Natural killer cell treated with Interleukin-12 subunit alpha and Interleukin-12 subunit beta and Interleukin-15 and Interleukin-18, amount 100 ng/mL, for 72 hours (primary cell): ENCODE measurements around the gene SPRY4. TPM values are rescaled to one million over a fixed set of nuclear protein-coding genes. Genes with fewer than 3 reads are reported as not detected.
"Not testable (repeated sequence)": the region's sequence is repeated elsewhere in the genome, so short reads cannot be mapped to it uniquely, and the experiment has no call there.

Source experiments
- ATAC-seq, 2 donors: fragments of 150-1000 bp; cut with Tn5 transposase in 1 of 2; sonication (Bioruptor Pico), chemical (Tn5 transposase) in 1 of 2; 2 replicates each; pipeline ENCODE4 v1.10.0; 2021
- DNase-seq: peaks from one replicate; pipeline ENCODE4 v3.0.0; 2022; ENCODE audit warnings: low spot score
- H3K27ac Mint-ChIP-seq, 2 donors: 1 replicate in 1 of 2; 2 replicates in 1 of 2; pipeline ENCODE4 v1.8.0; 2022; ENCODE audit warnings: mixed read lengths in 2 of 2, mild to moderate bottlenecking in 1 of 2, moderate library complexity in 1 of 2
- H3K27me3 Mint-ChIP-seq, 2 donors: 1 replicate in 1 of 2; 2 replicates in 1 of 2; pipeline ENCODE4 v1.8.0; 2022; ENCODE audit warnings: mixed read lengths in 2 of 2
- H3K36me3 Mint-ChIP-seq: one replicate; pipeline ENCODE4 v1.8.0; 2022; ENCODE audit warnings: mixed read lengths
- H3K4me1 Mint-ChIP-seq, 2 donors: 1 replicate in 1 of 2; 2 replicates in 1 of 2; pipeline ENCODE4 v1.8.0; 2022; ENCODE audit warnings: low read depth in 2 of 2, mixed read lengths in 2 of 2, mild to moderate bottlenecking in 1 of 2
- H3K4me3 Mint-ChIP-seq: one replicate; pipeline ENCODE4 v1.8.0; 2022; ENCODE audit warnings: mixed read lengths
- H3K9me3 Mint-ChIP-seq: 2 replicates; pipeline ENCODE4 v1.8.0; 2022; ENCODE audit warnings: mixed read lengths
- total RNA-seq, 2 donors: library from RNA; stranded (reverse); gene quantifications; one replicate each; pipeline ENCODE4 v1.2.3, GENCODE V29; 2022

Gene SPRY4, protein sequence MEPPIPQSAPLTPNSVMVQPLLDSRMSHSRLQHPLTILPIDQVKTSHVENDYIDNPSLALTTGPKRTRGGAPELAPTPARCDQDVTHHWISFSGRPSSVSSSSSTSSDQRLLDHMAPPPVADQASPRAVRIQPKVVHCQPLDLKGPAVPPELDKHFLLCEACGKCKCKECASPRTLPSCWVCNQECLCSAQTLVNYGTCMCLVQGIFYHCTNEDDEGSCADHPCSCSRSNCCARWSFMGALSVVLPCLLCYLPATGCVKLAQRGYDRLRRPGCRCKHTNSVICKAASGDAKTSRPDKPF
- total RNA-seq: 1 to 10 TPM; 2.5 to 4.6 TPM

GRCh38 chr5:142324871-142325724 lies at the start of gene SPRY4:
SPRY4 (minus strand) TSS chr5:142325021; CDS start chr5:142315108, 9,913 bp downstream.
- Mint-ChIP-seq H3K27me3 (peaks cover 25 to 29% of the 10 kb centered on the region in 2 donors), H3K36me3 (no peaks in the 10 kb centered on the region), H3K27ac (peak within 1 kb of the TSS; percentile 78 to 92), H3K9me3 (no peaks in the 10 kb centered on the region), H3K4me1 (peaks cover 33 to 43% of the 10 kb centered on the region in 2 donors), H3K4me3 (peak within 1 kb of the TSS; percentile 88)
- peak; percentile 88 to 90 for ATAC-seq
- peak; percentile 96 for DNase-seq

GRCh38 chr5:142368529-142368928 lies 43.7 kb upstream of the SPRY4 start:
- no peaks in the 10 kb centered on the region for H3K27me3 Mint-ChIP-seq
- no peak overlapping the region for H3K27ac Mint-ChIP-seq
- no peak overlapping the region for H3K4me3 Mint-ChIP-seq
- no peak for DNase-seq
- H3K4me1 Mint-ChIP-seq: peaks cover 13 to 17% of the 10 kb centered on the region in 2 donors
- H3K36me3 Mint-ChIP-seq: no peaks in the 10 kb centered on the region
- no peak for ATAC-seq
- H3K9me3 Mint-ChIP-seq: no peaks in the 10 kb centered on the region

DNA sequence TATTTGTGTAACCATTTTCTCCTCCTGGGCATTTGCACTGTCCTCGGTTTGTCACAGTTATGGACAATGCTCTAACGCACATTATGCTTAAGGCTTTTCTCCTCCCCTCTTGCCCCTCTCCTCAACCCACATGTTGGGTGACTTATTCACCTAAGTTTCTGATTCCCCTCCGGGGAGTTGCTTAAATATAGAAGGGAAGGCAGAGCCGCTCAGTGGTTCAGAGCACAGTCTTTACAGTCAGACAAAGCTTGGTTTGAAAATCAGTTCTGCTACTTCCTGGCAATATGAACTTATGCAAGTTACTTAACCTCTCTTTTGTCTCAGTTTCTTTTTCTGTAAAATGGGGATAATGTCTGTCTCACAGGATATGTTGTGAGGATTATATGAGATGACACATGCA lies 41.2 kb upstream of the SPRY4 start:
- H3K4me3 Mint-ChIP-seq: peak overlapping the region; percentile 34
- DNase-seq (no peak), ATAC-seq (peak in 1 of 2 donors; percentile 51)
- no peaks in the 10 kb centered on the region for H3K36me3 Mint-ChIP-seq
- no peaks in the 10 kb centered on the region for H3K9me3 Mint-ChIP-seq
- peak overlapping the region; percentile 50 to 92 for H3K27ac Mint-ChIP-seq
- H3K4me1 Mint-ChIP-seq: peaks cover 19 to 20% of the 10 kb centered on the region in 2 donors
- H3K27me3 Mint-ChIP-seq: no peaks in the 10 kb centered on the region

- Mint-ChIP-seq H3K9me3 (no peaks in the 10 kb centered on the region), H3K4me1 (peaks cover 27 to 30% of the 10 kb centered on the region in 2 donors), H3K27me3 (no peaks in the 10 kb centered on the region), H3K27ac (peak overlapping the region in 1 of 2 donors; percentile 59), H3K36me3 (no peaks in the 10 kb centered on the region), H3K4me3 (no peak overlapping the region)
- ATAC-seq (no peak), DNase-seq (no peak)
These were observed 39.7 kb upstream of the SPRY4 start for GRCh38 chr5:142364251-142365145.

DNA sequence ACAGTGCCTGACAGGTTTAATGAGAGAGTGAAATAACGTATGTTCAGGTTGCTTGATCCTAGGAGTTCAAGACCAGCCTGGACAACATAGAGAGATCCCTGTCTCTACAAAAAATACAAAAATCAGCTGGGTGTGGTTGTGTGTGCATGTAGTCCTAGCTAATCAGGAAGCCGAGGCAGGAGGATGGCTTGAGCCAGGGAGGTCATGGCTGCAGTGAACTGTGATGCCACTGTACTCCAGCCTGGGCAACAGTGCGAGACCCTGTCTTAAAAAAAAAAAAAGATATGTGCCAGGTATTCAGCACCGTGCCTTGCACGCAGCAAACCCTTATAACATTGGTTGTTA lies 38.8 kb upstream of the SPRY4 start:
- DNase-seq (no peak), ATAC-seq (no peak)
- peaks cover 30 to 31% of the 10 kb centered on the region in 2 donors for H3K4me1 Mint-ChIP-seq
- no peak overlapping the region for H3K4me3 Mint-ChIP-seq
- no peaks in the 10 kb centered on the region for H3K27me3 Mint-ChIP-seq
- H3K27ac Mint-ChIP-seq: peak overlapping the region in 1 of 2 donors; percentile 16
- no peaks in the 10 kb centered on the region for H3K9me3 Mint-ChIP-seq
- no peaks in the 10 kb centered on the region for H3K36me3 Mint-ChIP-seq

GRCh38 chr5:142362193-142362592 lies 37.4 kb upstream of the SPRY4 start:
- peak overlapping the region in 1 of 2 donors; percentile 37 for H3K27ac Mint-ChIP-seq
- not testable (repeated sequence) for H3K36me3 Mint-ChIP-seq, H3K4me3 Mint-ChIP-seq, DNase-seq, ATAC-seq, H3K27me3 Mint-ChIP-seq, H3K9me3 Mint-ChIP-seq
- H3K4me1 Mint-ChIP-seq: peaks cover 39 to 44% of the 10 kb centered on the region in 2 donors

GRCh38 chr5:142360607-142361120 lies 35.8 kb upstream of the SPRY4 start:
- Mint-ChIP-seq H3K27ac (peak overlapping the region in 1 of 2 donors; percentile 40), H3K27me3 (no peaks in the 10 kb centered on the region), H3K4me1 (peaks cover 38 to 40% of the 10 kb centered on the region in 2 donors), H3K36me3 (no peaks in the 10 kb centered on the region), H3K4me3 (no peak overlapping the region), H3K9me3 (no peaks in the 10 kb centered on the region)
- ATAC-seq: no peak
- DNase-seq: no peak

- Mint-ChIP-seq H3K36me3 (no peaks in the 10 kb centered on the region), H3K9me3 (no peaks in the 10 kb centered on the region), H3K27me3 (no peaks in the 10 kb centered on the region), H3K4me1 (peaks cover 38 to 39% of the 10 kb centered on the region in 2 donors), H3K4me3 (no peak overlapping the region), H3K27ac (peak overlapping the region; percentile 14 to 40)
- ATAC-seq (no peak), DNase-seq (no peak)
These were observed 35.3 kb upstream of the SPRY4 start for GRCh38 chr5:142360051-142360498.

DNA sequence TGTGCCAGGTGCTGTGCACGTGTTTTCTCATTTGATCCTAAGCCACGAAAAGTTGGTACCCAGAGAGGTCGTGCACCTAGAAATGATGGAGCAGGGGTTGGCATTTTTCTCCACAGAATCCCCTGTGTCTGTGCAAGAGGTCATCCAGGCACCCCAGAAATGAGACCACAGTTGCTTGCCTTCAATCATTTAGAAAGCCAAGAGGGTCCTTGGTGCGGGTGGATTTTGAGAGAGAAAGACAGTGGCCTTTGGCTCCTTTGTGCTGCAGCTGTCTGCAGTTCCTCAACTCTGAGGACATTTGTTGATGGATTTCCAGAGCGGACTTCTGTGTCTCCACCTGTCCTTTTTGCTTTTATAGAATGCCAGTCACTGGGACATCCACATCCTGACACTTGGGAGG lies 33.8 kb upstream of the SPRY4 start:
- Mint-ChIP-seq H3K9me3 (no peaks in the 10 kb centered on the region), H3K27ac (peak overlapping the region; percentile 87 to 94), H3K36me3 (no peaks in the 10 kb centered on the region), H3K27me3 (no peaks in the 10 kb centered on the region), H3K4me3 (peak overlapping the region; percentile 81), H3K4me1 (peaks cover 40 to 45% of the 10 kb centered on the region in 2 donors)
- ATAC-seq (no peak), DNase-seq (no peak)

DNA sequence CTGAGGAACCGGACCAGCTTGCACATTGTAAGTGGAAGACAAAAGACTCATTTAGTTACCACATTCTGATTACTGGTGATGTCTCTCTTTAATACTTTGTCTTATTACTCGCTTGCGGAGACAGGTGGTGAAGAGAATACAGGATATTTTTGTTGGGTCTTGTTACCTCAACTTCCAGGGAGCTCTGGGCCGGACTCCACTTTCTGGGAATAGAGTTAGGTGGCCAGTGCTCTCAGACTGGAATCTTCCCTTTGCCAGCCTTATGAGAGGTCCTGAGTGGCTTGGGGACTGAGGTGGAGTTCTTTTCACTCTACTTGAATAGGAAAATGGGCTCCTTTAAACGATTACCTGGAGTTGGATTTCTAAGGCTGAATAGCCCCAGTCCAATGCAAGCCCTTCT lies 33.3 kb upstream of the SPRY4 start:
- Mint-ChIP-seq H3K27ac (peak overlapping the region; percentile 87 to 94), H3K36me3 (no peaks in the 10 kb centered on the region), H3K27me3 (no peaks in the 10 kb centered on the region), H3K9me3 (no peaks in the 10 kb centered on the region), H3K4me1 (peaks cover 40 to 48% of the 10 kb centered on the region in 2 donors), H3K4me3 (peak overlapping the region; percentile 81)
- ATAC-seq (no peak), DNase-seq (no peak)

- Mint-ChIP-seq H3K27me3 (no peaks in the 10 kb centered on the region), H3K4me1 (peaks cover 36 to 46% of the 10 kb centered on the region in 2 donors), H3K9me3 (no peaks in the 10 kb centered on the region), H3K4me3 (peak overlapping the region; percentile 81), H3K27ac (peak overlapping the region; percentile 87 to 94), H3K36me3 (no peaks in the 10 kb centered on the region)
- no peak for ATAC-seq
- DNase-seq: no peak
These were observed 32.8 kb upstream of the SPRY4 start for GRCh38 chr5:142357469-142358090.

GRCh38 chr5:142356716-142357468 lies 32.1 kb upstream of the SPRY4 start:
- peaks cover 36 to 46% of the 10 kb centered on the region in 2 donors for H3K4me1 Mint-ChIP-seq

More at GRCh38 chr5:142356716-142357468, 32.1 kb upstream of the SPRY4 start:
- Mint-ChIP-seq H3K36me3 (no peaks in the 10 kb centered on the region), H3K27ac (peak overlapping the region; percentile 87 to 94), H3K9me3 (no peaks in the 10 kb centered on the region), H3K27me3 (no peaks in the 10 kb centered on the region), H3K4me3 (peak overlapping the region; percentile 81)
- peak; percentile 94 for DNase-seq
- peak; percentile 92 to 93 for ATAC-seq
